ENCODE data around the gene TKFC.

Gene TKFC

DNA sequence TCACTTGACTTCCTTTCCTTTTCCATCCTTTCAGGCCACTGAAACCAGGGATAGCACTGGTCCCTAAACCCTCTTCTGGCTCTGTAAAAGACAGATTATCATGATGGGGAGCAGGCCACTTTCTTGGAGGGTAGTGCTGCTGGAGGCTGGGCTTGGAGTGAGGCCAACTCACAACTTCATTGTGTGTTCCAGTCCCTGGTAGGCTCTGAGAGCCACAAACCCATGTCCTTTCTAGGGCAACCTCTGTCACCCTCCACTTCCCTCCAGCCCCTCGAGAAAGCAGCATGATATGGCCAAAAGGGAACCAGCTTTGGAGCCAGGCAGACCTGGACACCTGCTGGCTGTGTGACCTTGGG lies 2.3 kb downstream of the TKFC start:
- Mint-ChIP-seq H3K4me3 (no peak overlapping the region), H3K9me3 (no peaks in the 10 kb centered on the region), H3K27ac (peak overlapping the region; percentile 95), H3K4me1 (peaks cover 62% of the 10 kb centered on the region), H3K36me3 (peaks cover 24% of the 10 kb centered on the region), H3K27me3 (no peaks in the 10 kb centered on the region)
- ATAC-seq = no peak

GRCh38 chr11:61336171-61336935 lies 3.3 kb downstream of the TKFC start:
- peak; percentile 82 for ATAC-seq
- no peak overlapping the region for H3K4me3 Mint-ChIP-seq
- H3K27me3 Mint-ChIP-seq = no peaks in the 10 kb centered on the region
- H3K27ac Mint-ChIP-seq = peak overlapping the region; percentile 95
- H3K9me3 Mint-ChIP-seq = no peaks in the 10 kb centered on the region
- H3K36me3 Mint-ChIP-seq = peaks cover 31% of the 10 kb centered on the region
- H3K4me1 Mint-ChIP-seq = peaks cover 57% of the 10 kb centered on the region

DNA sequence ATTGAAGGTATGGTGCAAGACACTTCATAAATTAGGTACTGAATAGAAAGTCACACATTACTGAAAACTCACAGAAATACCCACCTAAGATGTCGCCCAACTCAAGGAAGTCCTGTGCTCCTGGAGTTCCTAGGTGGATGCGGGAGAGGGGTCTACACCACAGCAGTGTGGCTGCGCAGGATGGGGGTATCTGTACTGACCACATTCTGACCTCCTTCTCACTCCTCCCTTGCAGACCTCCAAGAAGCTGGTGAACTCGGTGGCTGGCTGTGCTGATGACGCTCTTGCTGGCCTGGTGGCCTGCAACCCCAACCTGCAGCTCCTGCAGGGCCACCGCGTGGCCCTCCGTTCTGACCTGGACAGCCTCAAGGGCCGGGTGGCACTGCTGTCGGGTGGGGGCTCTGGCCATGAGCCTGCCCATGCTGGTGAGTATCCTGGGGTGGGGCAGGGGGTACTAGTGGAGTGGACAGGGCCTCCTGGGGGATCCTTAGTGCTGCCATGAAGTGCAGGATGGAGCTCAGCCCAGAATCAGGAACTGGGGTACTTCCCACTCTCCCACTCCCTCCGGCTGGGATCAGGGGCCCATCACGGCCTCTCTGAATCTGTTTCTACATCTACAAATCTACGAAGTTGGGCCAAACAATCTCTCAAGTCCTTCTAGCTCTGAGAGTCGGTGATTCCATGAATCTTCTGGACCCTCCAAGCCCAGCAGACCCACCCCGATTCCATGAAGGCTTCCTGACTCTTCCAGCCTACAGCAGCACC lies 4.9 kb downstream of the TKFC start:
- Mint-ChIP-seq H3K9me3 (no peaks in the 10 kb centered on the region), H3K36me3 (peaks cover 34% of the 10 kb centered on the region)
- ATAC-seq = no peak

GRCh38 chr11:61338783-61339489 lies 5.9 kb downstream of the TKFC start:
- no peaks in the 10 kb centered on the region for H3K9me3 Mint-ChIP-seq
- no peak for ATAC-seq
- H3K4me1 Mint-ChIP-seq = peaks cover 41% of the 10 kb centered on the region
- no peak overlapping the region for H3K27ac Mint-ChIP-seq
- H3K27me3 Mint-ChIP-seq = no peaks in the 10 kb centered on the region
- peaks cover 34% of the 10 kb centered on the region for H3K36me3 Mint-ChIP-seq
- H3K4me3 Mint-ChIP-seq = no peak overlapping the region

More for the DNA sequence above, 4.9 kb downstream of the TKFC start:
- Mint-ChIP-seq H3K27me3 (no peaks in the 10 kb centered on the region), H3K4me1 (peaks cover 51% of the 10 kb centered on the region), H3K4me3 (no peak overlapping the region), H3K27ac (no peak overlapping the region)

GRCh38 chr11:61339490-61339878 lies 6.5 kb downstream of the TKFC start:
- Mint-ChIP-seq H3K9me3 (no peaks in the 10 kb centered on the region), H3K36me3 (peaks cover 34% of the 10 kb centered on the region), H3K4me3 (no peak overlapping the region), H3K4me1 (peaks cover 37% of the 10 kb centered on the region), H3K27ac (no peak overlapping the region), H3K27me3 (no peaks in the 10 kb centered on the region)
- ATAC-seq = no peak

DNA sequence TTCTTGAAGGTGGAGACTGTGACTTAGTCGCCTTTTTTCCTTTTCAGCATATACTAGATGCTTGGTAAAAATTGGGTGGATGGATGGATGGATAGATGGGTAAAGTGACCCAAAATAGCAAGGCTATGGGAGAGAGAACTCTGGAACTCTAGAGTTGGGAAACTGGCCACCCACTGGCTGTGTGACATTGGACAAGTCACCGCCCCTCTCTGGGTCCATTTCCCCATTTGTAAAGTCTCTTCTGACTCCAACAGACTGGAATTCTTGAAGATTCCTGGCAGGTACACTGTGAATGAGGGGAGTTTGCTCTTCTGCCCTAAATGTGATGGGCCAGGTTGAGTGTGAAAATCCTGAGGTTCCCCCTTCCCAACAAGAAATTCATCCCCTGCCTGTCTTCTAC lies 8.0 kb downstream of the TKFC start:
- H3K27ac Mint-ChIP-seq = peak overlapping the region; percentile 75
- H3K36me3 Mint-ChIP-seq = peaks cover 39% of the 10 kb centered on the region
- no peaks in the 10 kb centered on the region for H3K9me3 Mint-ChIP-seq
- H3K4me3 Mint-ChIP-seq = no peak overlapping the region
- H3K27me3 Mint-ChIP-seq = no peaks in the 10 kb centered on the region
- peaks cover 37% of the 10 kb centered on the region for H3K4me1 Mint-ChIP-seq
- ATAC-seq = no peak

DNA sequence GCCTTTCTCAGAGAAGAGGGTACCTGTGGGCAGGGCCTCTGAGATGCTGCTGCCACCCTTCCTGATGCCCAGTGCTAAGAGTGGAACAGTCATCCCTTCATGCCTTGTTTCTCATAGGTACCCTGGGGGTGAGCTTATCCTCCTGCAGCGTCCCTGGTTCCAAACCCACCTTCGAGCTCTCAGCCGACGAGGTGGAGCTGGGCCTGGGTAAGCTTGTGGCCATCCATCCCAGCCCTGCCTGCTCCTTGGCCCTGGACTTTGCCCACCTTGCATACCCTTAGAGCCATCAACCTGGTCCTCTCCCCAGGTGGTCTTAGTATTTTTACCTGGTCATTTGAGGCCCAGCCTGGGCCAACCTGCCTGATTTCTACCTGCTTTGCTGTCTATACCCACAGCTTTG lies 8.7 kb downstream of the TKFC start:
- H3K4me1 Mint-ChIP-seq = peaks cover 37% of the 10 kb centered on the region
- peaks cover 46% of the 10 kb centered on the region for H3K36me3 Mint-ChIP-seq
- no peaks in the 10 kb centered on the region for H3K9me3 Mint-ChIP-seq
- H3K27ac Mint-ChIP-seq = peak overlapping the region; percentile 75
- no peaks in the 10 kb centered on the region for H3K27me3 Mint-ChIP-seq
- no peak for ATAC-seq
- H3K4me3 Mint-ChIP-seq = no peak overlapping the region

DNA sequence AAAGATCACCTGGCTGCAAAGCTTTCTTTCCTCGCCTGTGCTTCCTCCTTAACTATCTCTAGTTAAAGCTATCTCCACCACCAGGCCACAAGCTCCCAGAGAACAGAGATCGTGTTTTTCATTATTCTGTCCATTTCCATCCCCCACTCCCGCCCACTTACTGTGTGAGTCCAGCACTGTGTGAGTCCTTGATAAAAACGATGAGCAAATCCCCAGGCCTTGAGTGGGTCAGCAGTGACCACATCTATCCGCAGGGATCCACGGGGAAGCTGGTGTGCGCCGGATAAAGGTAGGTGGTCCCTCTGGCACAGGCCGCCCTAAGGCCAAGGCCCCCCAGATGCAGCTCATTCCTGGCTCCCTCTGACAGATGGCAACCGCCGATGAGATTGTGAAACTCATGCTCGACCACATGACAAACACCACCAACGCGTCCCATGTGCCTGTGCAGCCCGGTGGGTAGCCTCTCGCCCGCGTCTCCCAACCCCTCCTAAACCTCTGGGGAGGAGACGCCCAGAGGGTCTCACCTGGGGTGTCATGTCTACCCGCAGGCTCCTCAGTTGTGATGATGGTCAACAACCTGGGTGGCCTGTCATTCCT lies 9.3 kb downstream of the TKFC start:
- Mint-ChIP-seq H3K9me3 (no peaks in the 10 kb centered on the region), H3K4me1 (peaks cover 33% of the 10 kb centered on the region), H3K4me3 (no peak overlapping the region), H3K27me3 (no peaks in the 10 kb centered on the region), H3K36me3 (peaks cover 49% of the 10 kb centered on the region), H3K27ac (no peak overlapping the region)
- no peak for ATAC-seq

- Mint-ChIP-seq H3K4me3 (no peak overlapping the region), H3K36me3 (peaks cover 56% of the 10 kb centered on the region), H3K9me3 (no peaks in the 10 kb centered on the region), H3K4me1 (peaks cover 34% of the 10 kb centered on the region), H3K27ac (peak overlapping the region; percentile 73), H3K27me3 (no peaks in the 10 kb centered on the region)
- ATAC-seq = no peak
Observed at GRCh38 chr11:61343792-61344745, 11.0 kb downstream of the TKFC start.

- no peaks in the 10 kb centered on the region for H3K9me3 Mint-ChIP-seq
- H3K4me1 Mint-ChIP-seq = peaks cover 41% of the 10 kb centered on the region
- H3K4me3 Mint-ChIP-seq = no peak overlapping the region
- peak overlapping the region; percentile 73 for H3K27ac Mint-ChIP-seq
- H3K27me3 Mint-ChIP-seq = no peaks in the 10 kb centered on the region
- ATAC-seq = no peak
- H3K36me3 Mint-ChIP-seq = peaks cover 59% of the 10 kb centered on the region
Observed at GRCh38 chr11:61345170-61345610, 12.2 kb downstream of the TKFC start.

- H3K27me3 Mint-ChIP-seq = no peaks in the 10 kb centered on the region
- no peak for ATAC-seq
- H3K27ac Mint-ChIP-seq = peak overlapping the region; percentile 73
- peaks cover 57% of the 10 kb centered on the region for H3K36me3 Mint-ChIP-seq
- no peaks in the 10 kb centered on the region for H3K9me3 Mint-ChIP-seq
- no peak overlapping the region for H3K4me3 Mint-ChIP-seq
- H3K4me1 Mint-ChIP-seq = peaks cover 43% of the 10 kb centered on the region
Observed at GRCh38 chr11:61345954-61346843, 13.2 kb downstream of the TKFC start.

GRCh38 chr11:61347916-61348461 lies 15.0 kb downstream of the TKFC start:
- Mint-ChIP-seq H3K4me3 (no peak overlapping the region), H3K4me1 (peaks cover 43% of the 10 kb centered on the region), H3K27me3 (no peaks in the 10 kb centered on the region), H3K9me3 (no peaks in the 10 kb centered on the region), H3K27ac (peak overlapping the region; percentile 73), H3K36me3 (peaks cover 52% of the 10 kb centered on the region)
- ATAC-seq = no peak

DNA sequence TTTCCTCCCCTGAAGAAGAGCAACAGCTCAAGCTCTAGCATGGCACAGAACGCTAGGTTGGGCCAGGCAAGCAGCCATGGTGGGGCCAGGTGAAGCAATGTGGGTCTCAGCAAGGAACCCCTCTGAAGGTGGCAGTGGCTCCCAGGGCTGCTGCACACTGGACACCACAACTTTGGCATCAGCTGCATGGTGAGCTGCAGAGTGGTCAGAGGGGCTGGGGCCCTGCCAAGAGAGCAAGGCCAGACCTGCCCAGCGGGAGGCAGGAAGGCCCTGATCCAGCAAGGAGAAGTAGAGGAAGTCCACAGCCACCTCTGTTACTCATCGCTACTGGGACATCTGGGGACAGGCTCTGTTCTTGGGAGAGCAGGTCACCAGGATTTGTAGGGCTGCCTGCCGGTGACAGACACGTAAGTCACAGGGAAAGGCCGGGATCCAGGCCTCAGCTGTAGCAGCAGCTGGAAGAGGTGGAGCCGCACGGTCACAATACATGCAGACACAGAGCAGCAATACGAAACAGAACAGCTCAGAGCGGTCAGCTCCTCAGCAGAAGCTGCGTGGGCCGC lies 16.2 kb downstream of the TKFC start:
- Mint-ChIP-seq H3K36me3 (peaks cover 65% of the 10 kb centered on the region), H3K4me3 (no peak overlapping the region), H3K27ac (no peak overlapping the region), H3K4me1 (peaks cover 56% of the 10 kb centered on the region), H3K27me3 (no peaks in the 10 kb centered on the region), H3K9me3 (no peaks in the 10 kb centered on the region)
- ATAC-seq = no peak

Data from stimulated activated memory B cell treated with anti-CD40 and anti-IgM and Interleukin-4, amounts not matched to agents 10 μg/mL and 1 μg/mL and 100 μg/mL, for 72 hours (primary cell).